ENCODE measurements around the gene NRDE2.
"Not testable (repeated sequence)": the region's sequence is repeated elsewhere in the genome, so short reads cannot be mapped to it uniquely, and the experiment has no call there.

Gene NRDE2

GRCh38 chr14:90341784-90342183, 10.0 kb upstream of the NRDE2 start:
- DNase-seq (ENCODE audit: low read depth in 1 of 2, low spot score in 1 of 2): no peak

GRCh38 chr14:90341232-90341631, 9.5 kb upstream of the NRDE2 start:
- not testable (repeated sequence) for DNase-seq (ENCODE audit: low read depth in 1 of 2, low spot score in 1 of 2)

GRCh38 chr14:90336985-90337384, 5.2 kb upstream of the NRDE2 start:
- no peak for DNase-seq (ENCODE audit: low read depth in 1 of 2, low spot score in 1 of 2)

- DNase-seq (ENCODE audit: low read depth in 1 of 2, low spot score in 1 of 2): no peak
These were observed 4.7 kb upstream of the NRDE2 start for GRCh38 chr14:90336401-90336800.

- no peak for DNase-seq (ENCODE audit: low read depth in 1 of 2, low spot score in 1 of 2)
These were observed 487 bp upstream of the NRDE2 start for GRCh38 chr14:90332271-90332584.

- no peak for DNase-seq (ENCODE audit: low read depth in 1 of 2, low spot score in 1 of 2)
These were observed 1.2 kb downstream of the NRDE2 start for GRCh38 chr14:90330203-90331196.

GRCh38 chr14:90321891-90322290, 9.8 kb downstream of the NRDE2 start:
- DNase-seq (ENCODE audit: low read depth in 1 of 2, low spot score in 1 of 2): no peak

GRCh38 chr14:90319634-90320541, 11.9 kb downstream of the NRDE2 start:
- no peak for DNase-seq (ENCODE audit: low read depth in 1 of 2, low spot score in 1 of 2)

GRCh38 chr14:90319173-90319572, 12.6 kb downstream of the NRDE2 start:
- DNase-seq (ENCODE audit: low read depth in 1 of 2, low spot score in 1 of 2): no peak

GRCh38 chr14:90318016-90318415, 13.7 kb downstream of the NRDE2 start:
- DNase-seq (ENCODE audit: low read depth in 1 of 2, low spot score in 1 of 2): no peak

GRCh38 chr14:90317286-90317685, 14.5 kb downstream of the NRDE2 start:
- DNase-seq (ENCODE audit: low read depth in 1 of 2, low spot score in 1 of 2): no peak

GRCh38 chr14:90308561-90308960, 23.2 kb downstream of the NRDE2 start:
- no peak for DNase-seq (ENCODE audit: low read depth in 1 of 2, low spot score in 1 of 2)

- DNase-seq (ENCODE audit: low read depth in 1 of 2, low spot score in 1 of 2): no peak
These were observed 26.6 kb downstream of the NRDE2 start for GRCh38 chr14:90305176-90305601.

GRCh38 chr14:90304502-90304901, 27.2 kb downstream of the NRDE2 start:
- no peak for DNase-seq (ENCODE audit: low read depth in 1 of 2, low spot score in 1 of 2)

GRCh38 chr14:90303473-90303872, 28.3 kb downstream of the NRDE2 start:
- DNase-seq (ENCODE audit: low read depth in 1 of 2, low spot score in 1 of 2): no peak

GRCh38 chr14:90302529-90303303, 29.0 kb downstream of the NRDE2 start:
- no peak for DNase-seq (ENCODE audit: low read depth in 1 of 2, low spot score in 1 of 2)

GRCh38 chr14:90301668-90302090, 30.1 kb downstream of the NRDE2 start:
- no peak for DNase-seq (ENCODE audit: low read depth in 1 of 2, low spot score in 1 of 2)

GRCh38 chr14:90301122-90301521, 30.6 kb downstream of the NRDE2 start:
- no peak for DNase-seq (ENCODE audit: low read depth in 1 of 2, low spot score in 1 of 2)

GRCh38 chr14:90300611-90301047, 31.1 kb downstream of the NRDE2 start:
- DNase-seq (ENCODE audit: low read depth in 1 of 2, low spot score in 1 of 2): no peak

GRCh38 chr14:90299408-90299807, 32.3 kb downstream of the NRDE2 start:
- no peak for DNase-seq (ENCODE audit: low read depth in 1 of 2, low spot score in 1 of 2)

Measured in activated T-helper 1 cell treated with anti-CD3 and anti-CD28 coated beads, Interleukin-2, amount 50 U/mL, for 16 hours (primary cell).